GM21529 (cell line): ENCODE measurements around the gene ACTL6B.

Experiments used
- ATAC-seq: cut with Tn5 transposase; IDR thresholded peaks from one replicate; pipeline ENCODE4 v1.9.1; 2021; ENCODE audit not compliant: unreplicated experiment

Gene ACTL6B

GRCh38 chr7:100683659-100684533 lies 27.6 kb upstream of the ACTL6B start:
- ATAC-seq: no peak

DNA sequence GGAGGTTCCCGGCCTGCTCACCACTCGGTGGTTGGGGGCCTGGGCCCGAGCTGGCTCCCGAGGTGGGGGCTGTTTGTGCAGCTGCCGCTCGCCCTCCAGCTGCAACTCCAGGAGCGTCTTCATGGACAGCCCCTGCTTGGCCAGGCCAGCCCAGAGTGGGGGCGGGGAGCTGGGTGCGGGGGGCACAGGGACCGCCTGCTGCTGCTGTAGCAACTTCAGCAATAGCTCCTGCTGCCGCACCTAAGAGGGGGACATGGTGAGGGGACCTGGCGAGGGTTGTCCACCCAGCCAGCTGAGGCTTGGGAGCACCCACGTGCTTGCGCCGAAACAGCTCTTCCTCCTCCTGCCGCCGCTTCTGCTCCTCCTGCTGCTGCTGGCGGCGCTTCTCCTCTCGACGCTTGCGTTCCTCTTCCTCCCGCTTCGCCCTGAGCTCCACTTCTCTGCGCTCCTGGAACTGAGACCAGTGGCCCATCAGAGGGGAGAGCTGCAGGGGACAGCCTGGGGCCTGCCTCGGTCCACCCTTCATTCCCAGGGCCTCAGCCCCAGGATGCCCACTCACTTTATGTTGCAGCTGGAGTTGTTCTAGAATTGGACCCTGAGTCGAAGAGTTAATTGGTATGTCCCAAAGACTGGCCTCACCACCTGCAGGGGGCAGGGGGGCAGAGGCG lies 26.9 kb upstream of the ACTL6B start:
- no peak for ATAC-seq

DNA sequence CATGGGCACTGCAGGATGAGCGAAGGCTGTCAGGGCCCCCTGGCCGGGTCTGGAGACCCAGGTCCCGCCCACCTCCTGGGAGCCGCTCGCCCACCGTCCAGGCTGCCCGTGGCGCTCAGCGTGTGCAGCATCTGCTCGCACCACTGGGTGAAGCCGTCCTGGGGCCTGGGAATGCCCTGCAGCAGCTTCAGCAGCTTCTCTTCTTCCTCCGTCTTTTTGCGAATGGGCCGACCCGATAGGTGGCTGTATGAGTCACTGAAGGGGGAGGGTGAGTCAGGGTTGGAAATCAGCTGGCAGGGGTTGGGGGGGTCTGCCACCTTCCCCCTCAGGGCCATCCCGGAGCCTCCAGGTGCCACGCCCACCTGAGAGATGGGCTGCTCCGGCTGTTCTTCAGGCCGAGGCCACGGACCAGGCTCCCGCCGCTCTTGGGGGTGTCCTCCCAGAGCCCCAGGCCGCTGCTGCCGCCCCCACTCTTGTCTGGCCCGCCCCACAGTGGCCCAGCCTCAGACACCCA lies 26.0 kb upstream of the ACTL6B start:
- ATAC-seq: no peak

GRCh38 chr7:100681491-100682227 lies 25.4 kb upstream of the ACTL6B start:
- ATAC-seq: no peak

DNA sequence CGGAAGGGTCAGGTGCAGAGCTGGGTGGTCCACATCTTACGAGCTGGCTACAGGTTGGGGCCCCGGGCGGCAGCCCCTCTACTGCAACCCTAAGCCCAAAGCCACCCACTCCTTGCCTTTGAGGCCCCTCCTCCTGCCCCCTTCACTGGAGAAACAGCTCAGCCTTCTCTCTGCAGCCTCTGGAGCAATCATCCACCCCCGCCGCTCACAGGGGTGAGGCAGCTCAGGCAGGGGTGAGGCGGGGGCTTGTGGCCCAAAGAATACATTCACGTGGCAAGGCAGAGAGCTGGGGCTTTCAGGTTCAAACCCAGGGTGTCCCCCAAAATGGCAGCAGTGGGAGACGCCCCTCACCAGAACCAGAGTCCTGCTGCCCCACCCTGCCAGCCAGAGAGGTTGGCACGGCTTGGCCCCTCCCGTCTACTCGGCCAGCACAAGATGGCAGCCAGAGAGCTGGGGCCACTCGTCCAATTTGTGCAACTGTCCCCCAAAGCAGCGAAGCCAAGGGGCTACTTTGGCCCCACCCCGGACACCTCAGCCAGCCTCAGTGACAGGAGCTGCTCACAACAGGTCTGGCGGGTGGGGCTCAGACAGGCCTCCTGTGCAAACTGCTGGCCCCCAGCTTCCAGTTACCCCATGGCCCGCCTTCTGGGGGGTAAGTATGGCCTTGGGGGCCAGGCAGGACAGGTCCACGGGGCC lies 24.5 kb upstream of the ACTL6B start:
- ATAC-seq: no peak

- no peak for ATAC-seq
Observed at GRCh38 chr7:100679927-100680575, 23.8 kb upstream of the ACTL6B start.

DNA sequence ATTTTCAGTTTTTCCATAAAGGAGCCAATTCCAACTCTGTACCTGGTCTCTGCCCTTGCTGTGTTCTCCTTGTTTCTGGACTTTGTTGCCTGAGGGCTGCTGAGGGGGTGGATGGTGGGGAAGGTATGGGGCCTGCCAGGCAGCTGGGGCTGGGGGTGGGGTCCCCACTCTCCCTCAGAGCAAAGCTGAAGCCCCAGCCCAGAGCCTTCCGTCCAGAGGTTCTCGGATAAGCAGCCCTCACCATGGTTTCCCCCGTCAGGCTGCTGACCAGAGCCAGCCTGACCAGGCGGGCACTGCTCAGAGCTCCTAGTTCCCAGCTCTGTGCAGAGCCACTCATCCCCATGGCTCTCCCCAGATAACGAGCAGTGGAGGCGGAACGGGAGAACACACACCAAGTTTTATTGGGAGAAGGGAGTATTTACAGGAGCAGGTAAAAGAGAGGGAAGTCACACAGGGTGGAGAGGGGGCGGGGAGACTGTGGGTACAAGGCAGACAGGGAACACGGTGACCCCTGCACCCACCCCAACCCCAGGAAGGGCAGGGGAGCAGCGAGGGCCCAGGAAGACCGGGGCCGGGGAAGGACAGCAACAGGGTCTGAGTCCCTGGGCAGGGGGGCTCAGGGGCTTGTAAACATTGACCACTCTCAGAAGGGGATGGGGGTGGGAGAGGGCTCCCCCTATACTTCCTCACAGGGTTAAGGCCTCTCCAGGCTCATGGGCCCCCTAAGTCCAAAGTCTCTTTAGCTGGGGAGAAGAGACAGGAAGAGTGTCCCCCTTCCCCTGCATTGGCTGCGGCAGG lies 23.1 kb upstream of the ACTL6B start:
- no peak for ATAC-seq

GRCh38 chr7:100678291-100678984 lies 22.2 kb upstream of the ACTL6B start:
- ATAC-seq: no peak

DNA sequence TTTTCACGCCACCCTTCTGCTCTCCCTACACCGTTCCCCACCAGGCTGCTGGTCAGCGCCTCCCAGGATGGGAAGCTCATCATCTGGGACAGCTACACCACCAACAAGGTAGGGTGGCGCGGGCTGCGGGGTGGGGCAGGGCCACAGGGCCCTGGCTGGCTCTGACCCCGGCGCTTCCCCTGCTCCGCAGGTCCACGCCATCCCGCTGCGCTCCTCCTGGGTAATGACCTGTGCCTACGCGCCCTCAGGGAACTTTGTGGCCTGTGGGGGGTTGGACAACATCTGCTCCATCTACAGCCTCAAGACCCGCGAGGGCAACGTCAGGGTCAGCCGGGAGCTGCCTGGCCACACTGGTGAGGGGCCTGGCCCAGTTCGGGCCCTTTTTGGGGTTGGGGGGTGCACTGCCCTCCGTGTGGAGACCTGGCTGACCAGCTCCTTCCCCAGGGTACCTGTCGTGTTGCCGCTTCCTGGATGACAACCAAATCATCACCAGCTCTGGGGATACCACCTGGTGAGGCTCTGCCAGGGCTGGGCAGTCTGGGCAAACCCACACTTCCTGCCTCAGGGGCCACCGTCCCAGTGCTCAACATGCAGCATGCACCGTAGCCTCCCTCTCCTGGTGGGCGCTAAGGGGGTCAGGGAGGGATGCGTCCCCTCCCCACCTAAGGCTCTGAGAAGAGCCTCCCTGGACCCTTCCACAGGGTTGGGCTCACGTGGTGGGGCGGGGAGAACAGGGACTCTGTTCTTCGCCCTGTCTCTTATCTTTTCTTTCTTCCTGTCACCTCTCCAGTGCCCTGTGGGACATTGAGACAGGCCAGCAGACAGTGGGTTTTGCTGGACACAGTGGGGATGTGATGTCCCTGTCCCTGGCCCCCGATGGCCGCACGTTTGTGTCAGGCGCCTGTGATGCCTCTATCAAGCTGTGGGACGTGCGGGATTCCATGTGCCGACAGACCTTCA lies 21.3 kb upstream of the ACTL6B start:
- ATAC-seq: no peak

- ATAC-seq: no peak
Observed at GRCh38 chr7:100676501-100677306, 20.5 kb upstream of the ACTL6B start.

DNA sequence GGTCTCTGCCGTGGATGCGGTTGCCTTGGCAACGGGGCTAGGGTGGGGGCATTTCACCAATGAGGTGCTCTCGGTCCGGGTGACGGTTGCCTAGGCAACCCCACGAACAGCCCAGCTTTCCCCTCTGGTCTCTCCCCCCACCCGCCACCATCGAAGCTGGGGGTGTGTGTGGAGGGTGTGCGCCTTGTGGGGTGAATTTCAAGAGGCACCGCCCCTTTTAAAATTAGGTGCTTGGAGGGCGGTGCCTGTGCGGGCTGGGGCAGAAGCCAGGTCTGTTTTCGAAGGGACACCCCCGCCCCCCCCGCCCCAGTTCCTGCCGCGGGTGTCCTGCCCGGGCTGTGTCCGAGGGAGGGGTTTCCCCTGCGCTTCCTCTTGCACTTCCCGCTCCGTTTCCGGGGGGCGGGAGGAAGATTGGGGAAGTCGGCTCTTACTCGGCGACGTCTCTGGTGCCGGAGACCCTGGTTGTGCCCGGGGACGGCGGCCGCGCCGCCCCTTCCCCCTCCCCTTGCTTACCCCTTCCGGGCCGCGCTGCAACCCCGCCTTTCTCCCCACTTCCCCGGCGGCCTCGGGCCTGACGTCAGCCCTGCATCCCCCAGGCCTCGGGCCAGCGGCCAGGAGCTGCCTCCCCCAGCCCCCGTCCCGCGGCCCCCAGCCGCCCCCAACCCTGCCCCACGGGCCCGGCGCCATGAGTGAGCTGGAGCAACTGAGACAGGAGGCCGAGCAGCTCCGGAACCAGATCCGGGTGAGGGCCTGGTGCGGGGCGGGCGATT lies 19.5 kb upstream of the ACTL6B start:
- peak; percentile 37 for ATAC-seq

- no peak for ATAC-seq
Observed at GRCh38 chr7:100675105-100675451, 18.8 kb upstream of the ACTL6B start.

DNA sequence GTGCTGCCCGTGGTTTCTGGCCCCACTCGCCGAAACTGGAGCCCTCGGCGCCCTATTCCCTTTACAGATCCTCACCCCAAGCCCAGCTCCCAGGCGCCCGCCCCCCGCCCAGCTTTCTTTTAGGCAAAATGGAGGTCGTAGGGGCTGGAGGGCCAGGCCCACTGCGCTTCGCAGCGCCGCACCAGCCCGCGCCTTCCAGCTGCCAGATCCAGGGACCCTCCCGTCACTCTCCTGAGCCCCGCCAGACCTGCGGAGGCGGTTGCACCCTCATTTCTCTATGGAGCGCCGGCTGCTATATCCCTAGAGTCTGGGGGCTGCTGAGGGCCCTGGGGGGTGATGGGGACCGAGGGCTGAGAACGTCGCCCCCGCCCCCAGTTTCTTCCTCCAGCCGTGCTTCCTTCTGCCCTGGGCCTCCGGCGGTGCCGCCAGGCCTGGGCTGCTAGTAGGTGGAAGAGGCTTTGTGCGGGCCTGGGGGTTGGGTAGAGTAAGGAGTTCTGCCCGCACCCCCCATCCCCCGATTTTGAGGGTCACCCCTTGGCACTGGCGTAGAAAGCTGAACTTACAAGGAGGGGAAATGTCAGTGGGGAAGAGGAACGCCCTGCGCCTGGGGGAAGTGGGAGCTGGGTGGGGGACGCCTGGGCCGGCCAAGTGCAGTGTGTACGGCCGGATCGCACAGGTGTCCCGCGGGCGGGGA lies 18.3 kb upstream of the ACTL6B start:
- no peak for ATAC-seq

DNA sequence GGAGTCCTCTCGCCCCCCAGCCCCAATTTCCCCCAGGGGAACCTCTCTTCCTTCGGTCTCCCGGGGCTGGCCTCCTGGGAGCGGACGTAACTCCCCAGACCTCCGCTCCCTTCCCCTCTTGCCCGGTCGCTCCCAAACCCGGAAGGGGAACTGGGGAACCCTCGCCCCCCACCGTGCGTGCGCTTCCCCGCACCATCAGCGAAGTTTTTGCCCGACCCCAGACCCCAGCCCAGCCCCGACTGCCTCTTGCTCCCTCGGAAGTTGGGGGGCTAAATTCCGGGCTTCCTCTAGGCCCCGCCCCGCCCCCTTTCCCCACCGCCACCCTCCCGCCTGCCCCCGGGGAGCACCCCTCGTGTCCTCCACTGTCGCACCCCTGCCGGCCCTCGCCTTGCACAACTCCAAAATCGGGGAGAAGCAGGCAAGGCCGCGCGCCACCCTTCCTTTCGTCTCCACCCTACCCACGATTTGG lies 17.7 kb upstream of the ACTL6B start:
- ATAC-seq: no peak

DNA sequence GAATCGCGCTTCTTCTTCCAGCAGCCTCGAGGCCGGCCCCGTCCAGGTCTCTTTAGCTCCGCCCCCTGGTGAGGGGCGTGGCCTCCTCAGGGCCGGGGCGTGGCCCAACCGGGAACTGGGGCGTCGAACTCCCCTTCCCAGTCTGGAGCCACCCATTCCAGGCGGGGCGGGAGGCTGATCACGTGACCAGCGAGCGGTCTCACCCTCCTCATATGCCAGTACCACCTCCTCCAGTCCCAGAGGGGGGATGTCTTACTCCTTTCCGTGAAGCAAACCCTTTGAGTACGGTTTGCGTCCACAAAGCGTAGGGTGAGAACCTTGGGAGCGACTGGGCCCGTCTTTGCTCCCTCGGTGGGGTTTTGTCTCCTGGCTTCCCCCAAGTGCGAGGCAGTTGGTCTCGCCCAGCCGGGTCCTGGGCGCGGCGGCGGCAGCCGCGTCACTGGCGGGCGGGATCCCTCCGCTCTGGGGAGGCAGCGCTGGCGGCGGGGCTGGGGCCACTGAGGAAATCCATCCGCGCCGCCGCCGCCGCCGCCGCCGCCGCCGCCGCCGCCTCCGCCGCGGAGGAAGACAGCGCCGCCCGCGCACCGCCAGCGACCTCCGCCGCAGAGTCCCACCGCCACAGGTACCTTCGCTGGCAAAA lies 17.2 kb upstream of the ACTL6B start, which contains the start of gene GNB2:
GNB2 (plus strand) TSS at position 439 of the 640 bp plus-strand sequence. CDS start 2,526 bp downstream, outside the sequence.
- ATAC-seq: peak; percentile 54
